ENCODE results near the gene CTXND1.

Gene CTXND1

GRCh38 chr15:80183306-80183705 is 68.7 kb downstream of the CTXND1 start:
- no peak overlapping the region for H3K4me3 ChIP-seq (ENCODE audit: low read depth, low read length)

GRCh38 chr15:80182611-80183261 is 69.3 kb downstream of the CTXND1 start:
- H3K4me3 ChIP-seq (ENCODE audit: low read depth, low read length), result no peak overlapping the region

- no peak overlapping the region for H3K4me3 ChIP-seq (ENCODE audit: low read depth, low read length)
Measured at GRCh38 chr15:80180986-80181385, 71.0 kb downstream of the CTXND1 start.

GRCh38 chr15:80180468-80180867 is 71.5 kb downstream of the CTXND1 start:
- no peak overlapping the region for H3K4me3 ChIP-seq (ENCODE audit: low read depth, low read length)

- H3K4me3 ChIP-seq (ENCODE audit: low read depth, low read length), result no peak overlapping the region
Measured at GRCh38 chr15:80179935-80180334, 72.1 kb downstream of the CTXND1 start.

- H3K4me3 ChIP-seq (ENCODE audit: low read depth, low read length), result no peak overlapping the region
Measured at GRCh38 chr15:80179025-80179759, 72.8 kb downstream of the CTXND1 start.

GRCh38 chr15:80177156-80177555 is 74.9 kb downstream of the CTXND1 start:
- H3K4me3 ChIP-seq (ENCODE audit: low read depth, low read length), result no peak overlapping the region

- H3K4me3 ChIP-seq (ENCODE audit: low read depth, low read length), result no peak overlapping the region
Measured at GRCh38 chr15:80176443-80176842, 75.6 kb downstream of the CTXND1 start.

GRCh38 chr15:80175436-80175835 is 76.6 kb downstream of the CTXND1 start:
- H3K4me3 ChIP-seq (ENCODE audit: low read depth, low read length), result no peak overlapping the region

GRCh38 chr15:80174017-80174746 is 77.8 kb downstream of the CTXND1 start:
- no peak overlapping the region for H3K4me3 ChIP-seq (ENCODE audit: low read depth, low read length)

- H3K4me3 ChIP-seq (ENCODE audit: low read depth, low read length), result no peak overlapping the region
Measured at GRCh38 chr15:80173022-80173759, 78.8 kb downstream of the CTXND1 start.

GRCh38 chr15:80172401-80172800 is 79.6 kb downstream of the CTXND1 start:
- H3K4me3 ChIP-seq (ENCODE audit: low read depth, low read length), result no peak overlapping the region

GRCh38 chr15:80171787-80172186 is 80.2 kb downstream of the CTXND1 start:
- no peak overlapping the region for H3K4me3 ChIP-seq (ENCODE audit: low read depth, low read length)

- H3K4me3 ChIP-seq (ENCODE audit: low read depth, low read length), result no peak overlapping the region
Measured at GRCh38 chr15:80170596-80170995, 81.4 kb downstream of the CTXND1 start.

GRCh38 chr15:80169768-80170357 is 82.2 kb downstream of the CTXND1 start:
- H3K4me3 ChIP-seq (ENCODE audit: low read depth, low read length), result no peak overlapping the region

- no peak overlapping the region for H3K4me3 ChIP-seq (ENCODE audit: low read depth, low read length)
Measured at GRCh38 chr15:80168421-80168820, 83.6 kb downstream of the CTXND1 start.

GRCh38 chr15:80167936-80168335 is 84.1 kb downstream of the CTXND1 start:
- no peak overlapping the region for H3K4me3 ChIP-seq (ENCODE audit: low read depth, low read length)

- H3K4me3 ChIP-seq (ENCODE audit: low read depth, low read length), result no peak overlapping the region
Measured at GRCh38 chr15:80163897-80164296, 88.1 kb downstream of the CTXND1 start.

- no peak overlapping the region for H3K4me3 ChIP-seq (ENCODE audit: low read depth, low read length)
Measured at GRCh38 chr15:80163217-80163616, 88.8 kb downstream of the CTXND1 start.

GRCh38 chr15:80162059-80162554 is 89.9 kb downstream of the CTXND1 start:
- no peak overlapping the region for H3K4me3 ChIP-seq (ENCODE audit: low read depth, low read length)
